B cell (primary cell): Measurements from ENCODE around the gene BNC2. TPM values are rescaled to one million over a fixed set of nuclear protein-coding genes. Genes with fewer than 3 reads are reported as not detected.

Source experiments
- ATAC-seq: fragments of 200-7000 bp; cut with Tn5 transposase; one replicate; pipeline ENCODE4 v1.10.0; 2021; ENCODE audit warnings: low read depth, mild to moderate bottlenecking, moderate number of reproducible peaks, moderate library complexity
- CTCF ChIA-PET: fragments of 350-600 bp; sonication (Branson Sonifier 250); formaldehyde crosslinking; loops from one replicate; lab custom pipeline; 2021; ENCODE audit warnings: antibody characterized with exemption, inconsistent platforms; lab: Charles Lee
- POLR2A ChIA-PET: fragments of 350-600 bp; sonication (Branson Sonifier 250); formaldehyde crosslinking; loops from one replicate; lab custom pipeline; 2021; ENCODE audit warnings: antibody characterized with exemption; lab: Charles Lee
- DNase-seq: peaks from one replicate; pipeline ENCODE4 v3.0.0; 2013
- H2AFZ ChIP-seq: 2 replicates; pipeline ENCODE4 v1.6.1; 2012; ENCODE audit warnings: mild to moderate bottlenecking, low read depth, low read length; ENCODE audit not compliant: insufficient read depth, poor library complexity, severe bottlenecking
- H3K27ac ChIP-seq, 2 donors: 1 replicate in 1 of 2; 2 replicates in 1 of 2; pipeline ENCODE4 v1.5.1; 2012 to 2013; ENCODE audit warnings: low read length in 2 of 2, mild to moderate bottlenecking in 2 of 2, moderate library complexity in 1 of 2
- H3K27me3 ChIP-seq, 4 experiments: fragments of 200-600 bp in 1 of 4; sonication (generic) in 1 of 4; replicated peaks in 1 of 4; 1 replicate in 2 of 4; 2 replicates in 2 of 4; pipeline versions ENCODE4 v1.6.1 to v1.7.0; 2013 to 2016; ENCODE audit warnings: low read length in 3 of 4, mild to moderate bottlenecking in 2 of 4, mixed read lengths in 1 of 4, moderate library complexity in 1 of 4; ENCODE audit not compliant: insufficient read depth in 4 of 4, control insufficient read depth in 3 of 4; ENCODE audit errors: control extremely low read depth in 1 of 4
- H3K36me3 ChIP-seq, 2 experiments: replicated peaks in 1 of 2; 1 replicate in 1 of 2; 2 replicates in 1 of 2; pipeline versions ENCODE4 v1.6.1 to v1.7.1; 2013; ENCODE audit warnings: low read length in 1 of 2; ENCODE audit not compliant: insufficient read depth in 2 of 2, control insufficient read depth in 1 of 2; ENCODE audit errors: control extremely low read depth in 1 of 2, extremely low read depth in 1 of 2
- H3K4me1 ChIP-seq, 2 donors: fragments of 200-600 bp in 1 of 2; sonication (generic) in 1 of 2; 1 replicate in 1 of 2; 2 replicates in 1 of 2; pipeline versions ENCODE4 v1.5.1 to v1.6.1; 2013 to 2017; ENCODE audit warnings: low read length in 2 of 2; ENCODE audit not compliant: control insufficient read depth in 2 of 2, insufficient read depth in 2 of 2
- H3K4me2 ChIP-seq: replicated peaks from 2 replicates; pipeline ENCODE3; 2012; ENCODE audit warnings: mild to moderate bottlenecking, low read depth, low read length; ENCODE audit not compliant: poor library complexity, severe bottlenecking
- H3K4me3 ChIP-seq, 5 experiments: fragments of 200-600 bp in 1 of 5; sonication (generic) in 1 of 5; 1 replicate in 3 of 5; 2 replicates in 2 of 5; pipeline versions ENCODE4 v1.5.1 to v1.7.0; 2011 to 2016; ENCODE audit warnings: low read length in 4 of 5, mild to moderate bottlenecking in 4 of 5, low read depth in 2 of 5, control low read depth in 1 of 5, moderate library complexity in 1 of 5; ENCODE audit not compliant: insufficient read depth in 1 of 5; ENCODE audit errors: control extremely low read depth in 1 of 5, extremely low read depth in 1 of 5
- H3K79me2 ChIP-seq: fragments of 200-600 bp; sonication (generic); one replicate; pipeline ENCODE4 v1.6.0; 2016; ENCODE audit warnings: low read length; ENCODE audit not compliant: control insufficient read depth, insufficient read depth
- H3K9ac ChIP-seq: fragments of 200-600 bp; sonication (generic); 2 replicates; pipeline ENCODE4 v1.6.1; 2017; ENCODE audit warnings: mild to moderate bottlenecking, low read length, moderate library complexity
- H3K9me3 ChIP-seq, 3 donors: one replicate each; pipeline versions ENCODE4 v1.6.1 to v1.7.1; 2013; ENCODE audit warnings: low read length in 2 of 3; ENCODE audit not compliant: control insufficient read depth in 2 of 3, insufficient read depth in 1 of 3; ENCODE audit errors: control extremely low read depth in 1 of 3
- H4K20me1 ChIP-seq: 2 replicates; pipeline ENCODE4 v1.6.0; 2012; ENCODE audit warnings: mild to moderate bottlenecking, low read length; ENCODE audit not compliant: insufficient read depth, control insufficient read depth, poor library complexity, severe bottlenecking
- H3K27ac Mint-ChIP-seq: one replicate; pipeline ENCODE4 v1.8.0; 2021; ENCODE audit warnings: mixed read lengths
- H3K27me3 Mint-ChIP-seq: one replicate; pipeline ENCODE4 v1.8.0; 2021; ENCODE audit warnings: mixed read lengths
- H3K4me1 Mint-ChIP-seq: one replicate; pipeline ENCODE4 v1.8.0; 2021; ENCODE audit warnings: mixed read lengths
- H3K4me3 Mint-ChIP-seq: one replicate; pipeline ENCODE4 v1.8.0; 2021; ENCODE audit warnings: mixed read lengths
- H3K9me3 Mint-ChIP-seq: one replicate; pipeline ENCODE4 v1.8.0; 2022; ENCODE audit warnings: mixed read lengths; ENCODE audit not compliant: insufficient read depth
- CTCF ChIP-seq: fragments of 200-600 bp; IDR thresholded peaks from one replicate; pipeline ENCODE4 v1.8.0; 2022; ENCODE audit warnings: antibody characterized with exemption, mild to moderate bottlenecking
- EZH2 ChIP-seq: IDR thresholded peaks from 2 replicates; pipeline ENCODE4 v1.6.1; 2012; ENCODE audit warnings: borderline replicate concordance, low read depth, mild to moderate bottlenecking, moderate library complexity, low read length; ENCODE audit not compliant: insufficient read depth, poor library complexity, severe bottlenecking
- WGBS: methylation state at CpG from one replicate; pipeline ENCODE4 v1.1.5; 2013; ENCODE audit warnings: missing lambda C conversion rate; ENCODE audit not compliant: insufficient coverage; 5-methylcytosine and 5-hydroxymethylcytosine counted together
- intact Hi-C: fragments of 100-400 bp; cut with micrococcal nuclease; formaldehyde crosslinking; loops from one replicate; pipeline ENCODE4 v1.10.0; 2022
- polyA plus RNA-seq: library from polyadenylated mRNA; depleted of rRNA; stranded (reverse); fragments of >200 nt; gene quantifications from 2 replicates; pipeline ENCODE4 v1.2.3, GENCODE V29; 2012
- total RNA-seq, 2 donors: library from RNA; stranded (reverse); fragments of 120-200 nt in 1 of 2; gene quantifications; 1 replicate in 1 of 2; 2 replicates in 1 of 2; pipeline versions ENCODE4 v1.2.3 to v1.2.4, GENCODE V29; 2013 to 2022

BNC2 gene
- total and polyA plus RNA-seq, 2 donors (not counting 1 experiment from before 2014, with no cell fraction given) = 0.01 TPM; not detected in 1

GRCh38 chr9:16515207-16515606 lies 355.3 kb downstream of the BNC2 start:
- H3K4me1 ChIP-seq = no peaks in the 10 kb centered on the region
- Mint-ChIP-seq H3K27ac (no peak overlapping the region), H3K27me3 (no peaks in the 10 kb centered on the region), H3K4me1 (no peaks in the 10 kb centered on the region), H3K4me3 (no peak overlapping the region), H3K9me3 (peaks cover 2% of the 10 kb centered on the region)
- H3K27me3 ChIP-seq = no peaks in the 10 kb centered on the region
- H2AFZ ChIP-seq = no peak overlapping the region
- no peaks in the 10 kb centered on the region for H3K36me3 ChIP-seq
- no peak overlapping the region for H3K27ac ChIP-seq
- DNase-seq (no peak), ATAC-seq (no peak)
- H3K9ac ChIP-seq = no peak overlapping the region
- ChIA-PET POLR2A (no interaction called here), CTCF (no interaction called here)
- H3K4me3 ChIP-seq = no peak overlapping the region
- TF ChIP-seq CTCF (no peak), EZH2 (no peak)
- no peaks in the 10 kb centered on the region for H4K20me1 ChIP-seq
- no peaks in the 10 kb centered on the region for H3K79me2 ChIP-seq
- intact Hi-C loops = no loop called here
- H3K9me3 ChIP-seq = peaks cover 0 to 3% (median 0%) of the 10 kb centered on the region in 3 donors
- no peak overlapping the region for H3K4me2 ChIP-seq
- WGBS = 96% methylated on average over 10 of the region's 12 CpGs

GRCh38 chr9:16514131-16514530 lies 356.3 kb downstream of the BNC2 start:
- H3K4me3 Mint-ChIP-seq = no peak overlapping the region

More at GRCh38 chr9:16514131-16514530, 356.3 kb downstream of the BNC2 start:
- Mint-ChIP-seq H3K27ac (no peak overlapping the region), H3K9me3 (no peaks in the 10 kb centered on the region), H3K27me3 (no peaks in the 10 kb centered on the region), H3K4me1 (no peaks in the 10 kb centered on the region)
- 63% methylated on average over 1 of the region's 1 CpG for WGBS
- no peak overlapping the region for H3K9ac ChIP-seq
- TF ChIP-seq CTCF (no peak), EZH2 (no peak)
- no peaks in the 10 kb centered on the region for H3K79me2 ChIP-seq
- no peak overlapping the region for H3K27ac ChIP-seq
- POLR2A ChIA-PET = no interaction called here
- H3K9me3 ChIP-seq = peaks cover 0 to 3% (median 0%) of the 10 kb centered on the region in 3 donors
- DNase-seq = no peak
- no peak overlapping the region for H3K4me2 ChIP-seq
- no peaks in the 10 kb centered on the region for H3K4me1 ChIP-seq
- H3K4me3 ChIP-seq = no peak overlapping the region
- H3K27me3 ChIP-seq = no peaks in the 10 kb centered on the region
- no peaks in the 10 kb centered on the region for H4K20me1 ChIP-seq
- no peaks in the 10 kb centered on the region for H3K36me3 ChIP-seq
- H2AFZ ChIP-seq = no peak overlapping the region
- intact Hi-C loops = no loop called here
- no peak for ATAC-seq
- CTCF ChIA-PET = no interaction called here
